ENCODE results near the gene PKD1L1.

Gene PKD1L1

GRCh38 chr7:47873762-47874161 is 74.5 kb downstream of the PKD1L1 start:
- DNase-seq, result no peak

- DNase-seq, result no peak
Observed at GRCh38 chr7:47867286-47867685, 81.0 kb downstream of the PKD1L1 start.

- DNase-seq, result no peak
Observed at GRCh38 chr7:47866120-47866519, 82.1 kb downstream of the PKD1L1 start.

DNA sequence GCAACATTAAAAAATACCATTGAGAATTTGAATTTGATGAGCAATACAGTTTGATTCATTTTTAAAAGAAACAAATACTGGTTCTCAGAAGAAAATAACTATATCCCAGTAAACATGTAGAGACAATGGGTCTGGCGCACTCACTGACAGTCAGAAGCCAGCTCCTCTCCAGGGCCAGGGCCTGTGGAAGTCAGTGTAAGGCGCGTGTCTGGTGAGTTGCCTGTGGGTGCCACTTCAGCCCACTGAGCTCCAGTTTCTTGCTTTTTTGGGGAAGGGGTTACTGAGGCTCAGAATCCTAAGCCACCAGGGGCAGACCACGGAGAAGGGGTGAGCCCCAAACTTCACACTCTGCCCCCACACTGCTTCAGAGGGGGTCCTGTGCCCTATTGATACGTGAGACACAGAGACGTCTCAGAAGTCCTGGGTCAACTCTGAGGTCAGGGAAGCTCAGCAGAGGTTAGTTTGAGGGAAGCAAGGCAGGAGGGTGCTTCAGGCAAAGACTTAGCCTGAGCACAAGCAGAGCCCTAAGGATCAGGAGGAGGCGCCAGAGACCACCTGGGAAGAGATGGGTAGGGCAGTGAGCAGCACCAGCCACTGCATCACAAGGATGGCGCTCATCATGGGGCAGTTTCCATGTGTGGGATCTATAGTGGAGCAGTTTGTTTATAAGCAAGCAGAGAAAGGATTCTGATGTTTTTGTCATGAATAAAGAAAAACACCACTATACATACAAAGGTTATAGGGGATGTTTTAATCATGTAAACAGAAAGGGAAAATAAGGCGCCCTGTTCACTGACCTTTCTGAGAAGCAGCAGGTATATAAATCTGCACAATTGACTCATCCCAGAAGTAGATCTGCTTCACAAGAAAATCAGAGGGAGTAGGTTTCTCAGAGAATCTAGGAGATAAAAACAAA is 95.7 kb downstream of the PKD1L1 start:
- no peak for DNase-seq

DNA sequence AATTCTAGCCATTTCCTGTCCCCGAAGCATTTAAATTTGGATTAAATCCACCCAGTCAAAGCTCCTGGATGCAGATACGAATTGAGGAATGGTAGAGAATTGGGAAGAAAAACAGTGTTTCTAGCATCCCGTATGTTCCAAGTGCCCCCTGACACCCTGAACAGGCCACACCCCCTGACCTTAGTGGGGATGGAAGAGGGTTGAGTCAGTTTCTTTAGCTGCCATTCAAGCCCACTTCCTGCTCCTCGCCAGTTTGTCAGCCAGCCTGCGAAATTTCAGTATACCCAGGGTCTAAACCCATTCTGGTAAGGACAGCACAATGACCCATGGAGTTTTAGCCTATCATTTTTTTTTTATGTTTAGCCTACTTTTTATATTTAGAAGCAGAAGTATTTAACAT is 101.1 kb downstream of the PKD1L1 start:
- DNase-seq, result no peak

DNA sequence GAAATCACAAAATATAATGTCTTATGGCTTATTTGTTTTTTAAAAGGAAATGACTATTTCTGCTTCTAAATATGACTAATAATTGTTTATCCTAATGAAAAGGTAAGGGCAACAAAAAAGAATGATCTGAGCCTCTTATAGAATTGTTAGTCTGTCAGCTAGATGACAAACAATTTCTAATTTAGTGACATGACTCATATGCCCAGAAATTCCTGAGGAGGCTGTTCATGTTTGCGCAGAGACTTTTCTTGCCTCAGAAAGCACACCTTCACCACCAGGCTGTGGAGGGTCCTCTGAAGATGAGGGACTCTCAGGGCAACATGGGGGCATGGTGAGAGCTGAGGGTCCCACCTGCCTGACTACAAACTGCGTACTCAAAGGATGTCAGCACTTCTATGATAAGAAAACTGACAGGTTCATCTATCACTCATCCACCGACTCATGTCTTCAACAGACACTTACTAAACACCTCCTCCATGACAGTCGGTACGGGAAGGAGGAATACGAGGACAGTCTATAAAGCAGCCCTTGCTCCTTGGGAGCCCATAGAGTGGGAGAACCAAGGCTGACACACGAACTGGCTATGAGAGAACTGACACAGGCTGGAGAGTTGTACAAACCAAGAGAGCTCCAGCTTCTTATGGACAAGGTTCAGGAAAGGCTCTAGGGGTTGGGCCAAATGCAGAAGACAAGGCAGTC is 102.0 kb downstream of the PKD1L1 start:
- no peak for DNase-seq

- no peak for DNase-seq
Observed at GRCh38 chr7:47844311-47844710, 104.0 kb downstream of the PKD1L1 start.

GRCh38 chr7:47843291-47843690 is 105.0 kb downstream of the PKD1L1 start:
- DNase-seq, result no peak

DNA sequence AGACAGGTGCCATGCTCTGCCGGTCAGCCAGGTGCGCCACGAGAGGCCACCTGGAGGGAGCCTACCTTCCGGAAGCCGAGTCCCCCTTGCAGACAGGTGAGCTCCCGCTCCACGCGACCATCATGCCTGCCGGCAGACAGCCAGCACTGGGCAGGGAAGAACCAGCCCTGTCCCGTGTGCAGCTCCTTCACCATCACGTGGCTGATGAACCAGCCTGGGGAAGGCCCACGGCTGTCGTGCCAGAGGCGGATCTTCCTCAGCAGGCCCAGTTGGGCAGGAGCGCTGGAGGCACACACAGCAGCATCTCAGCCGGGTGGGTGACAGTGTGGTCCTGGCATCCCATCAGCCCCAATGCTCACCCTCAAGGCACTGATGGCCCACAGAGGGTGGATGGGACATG is 108.9 kb downstream of the PKD1L1 start:
- no peak for DNase-seq

DNA sequence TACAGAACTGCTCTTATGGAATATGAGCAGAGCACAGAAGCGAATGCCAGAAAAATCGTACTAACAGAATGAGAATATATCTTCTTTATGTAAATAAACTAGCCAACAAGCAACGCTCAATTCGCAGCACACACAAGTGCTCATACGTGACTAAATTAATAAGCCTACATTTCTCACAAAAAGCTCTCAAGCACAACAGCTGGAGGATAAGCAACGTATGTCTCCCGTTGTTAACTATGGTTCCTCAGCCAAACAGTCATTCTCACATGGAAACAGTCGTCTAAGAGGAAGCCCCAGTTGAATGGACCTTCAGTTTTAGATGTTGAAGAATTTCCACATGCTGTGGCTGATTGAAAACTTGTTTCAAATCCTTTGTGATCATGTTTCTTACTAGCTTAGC is 110.4 kb downstream of the PKD1L1 start:
- DNase-seq, result no peak

DNA sequence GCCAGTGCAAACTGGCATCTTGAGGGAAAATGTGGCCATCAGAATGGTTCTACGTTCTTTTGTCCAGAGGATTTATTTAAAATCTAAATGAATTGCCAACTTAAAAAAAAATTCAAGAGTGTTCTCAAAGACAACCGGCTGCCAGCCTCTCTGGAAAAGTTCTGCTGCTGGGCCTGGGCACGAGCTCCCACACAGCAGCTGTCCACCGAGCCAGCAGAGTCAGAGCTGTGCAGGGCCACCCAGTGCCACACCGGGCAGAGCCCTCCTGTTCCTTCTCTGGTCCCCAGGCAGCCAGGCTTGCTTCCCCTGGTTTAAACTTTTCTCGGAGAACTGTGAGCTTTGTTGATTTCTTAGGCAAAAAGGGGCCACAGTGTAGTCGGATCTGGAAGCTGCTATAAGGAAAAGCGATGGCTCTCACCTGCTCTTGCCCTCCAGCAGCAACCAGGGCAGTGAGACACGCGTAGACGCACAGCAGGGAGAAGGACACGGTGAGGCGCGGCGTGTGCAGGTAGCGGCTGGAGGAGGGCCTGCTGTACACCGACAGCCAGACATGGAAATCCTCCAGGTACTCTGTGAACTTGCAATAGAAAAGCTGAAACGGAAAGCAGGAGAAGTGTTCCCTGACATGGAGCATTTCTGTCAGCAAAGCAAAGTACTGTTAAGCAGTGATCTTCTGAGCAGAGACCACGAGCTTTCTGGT is 111.6 kb downstream of the PKD1L1 start:
- DNase-seq, result no peak

DNA sequence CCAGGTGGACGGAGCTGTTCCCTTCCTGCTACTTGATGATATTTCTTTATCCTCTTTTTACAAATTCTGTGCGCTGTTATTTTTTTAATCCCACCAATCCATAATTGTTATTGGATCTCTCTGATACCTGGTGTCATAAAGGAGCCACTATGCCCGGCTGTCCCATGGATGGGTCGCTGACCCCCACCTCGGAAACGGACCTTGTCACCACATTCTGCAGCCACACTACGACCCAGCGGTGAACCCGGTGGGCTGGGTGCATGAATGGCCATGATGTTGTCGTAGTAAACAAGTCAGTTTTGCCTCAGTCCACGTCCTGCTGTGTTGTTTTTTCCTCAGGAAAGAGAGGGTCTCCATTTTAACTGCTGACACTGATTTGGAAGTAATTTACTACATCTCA is 112.2 kb downstream of the PKD1L1 start:
- DNase-seq, result no peak

- DNase-seq, result no peak
Observed at GRCh38 chr7:47833211-47833610, 115.1 kb downstream of the PKD1L1 start.

DNA sequence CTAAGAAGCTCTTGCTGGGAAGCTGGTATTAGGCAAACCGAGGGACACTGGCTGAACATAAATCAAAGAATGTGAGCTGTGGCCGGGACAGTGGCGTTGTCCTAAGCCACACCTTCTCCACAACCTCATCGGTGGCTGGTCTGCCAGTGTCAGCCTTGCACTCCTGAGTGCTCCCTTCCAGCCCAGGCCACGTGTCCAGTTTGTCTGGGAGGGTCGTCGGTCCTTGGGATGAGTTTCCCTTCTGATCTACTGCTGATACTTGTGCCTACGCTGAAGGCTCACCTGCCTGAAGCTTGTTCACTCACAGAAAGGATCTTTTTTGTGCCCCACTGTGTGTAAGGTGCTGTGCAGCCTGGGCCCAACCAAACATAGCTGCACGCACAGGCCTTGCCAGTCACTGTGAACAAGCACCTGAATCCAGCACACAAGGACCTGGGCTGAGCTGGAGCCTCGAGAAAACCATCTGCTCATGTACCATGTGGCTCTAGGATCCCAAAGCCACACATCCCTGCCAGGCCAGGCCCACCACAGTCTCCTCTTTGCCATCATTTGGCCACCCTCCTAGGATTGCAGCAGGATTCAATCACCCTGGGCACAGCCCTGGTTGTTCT is 116.1 kb downstream of the PKD1L1 start:
- no peak for DNase-seq

GRCh38 chr7:47830015-47830414 is 118.3 kb downstream of the PKD1L1 start:
- DNase-seq, result no peak

DNA sequence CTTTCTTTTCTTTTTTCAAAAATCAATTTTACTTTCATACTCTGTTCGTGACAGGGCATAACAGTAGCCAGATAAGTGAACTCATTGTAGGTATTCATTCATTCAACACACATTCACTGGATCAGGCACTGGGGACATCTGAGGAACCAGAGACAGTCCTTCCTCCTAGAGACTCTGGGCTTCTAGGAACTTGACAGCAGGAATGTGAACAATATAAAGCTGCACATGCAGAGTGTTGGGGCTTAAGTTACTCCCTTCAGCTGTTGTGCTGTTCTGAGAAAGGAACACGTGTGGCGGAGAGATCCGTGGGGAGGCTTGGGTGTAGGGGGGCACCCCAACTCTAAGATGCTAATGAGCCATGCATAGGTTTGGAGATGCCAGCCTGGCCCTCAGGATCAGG is 120.4 kb downstream of the PKD1L1 start:
- no peak for DNase-seq

GRCh38 chr7:47827351-47827756 is 120.9 kb downstream of the PKD1L1 start:
- no peak for DNase-seq

- DNase-seq, result no peak
Observed at GRCh38 chr7:47826754-47827153, 121.5 kb downstream of the PKD1L1 start.

DNA sequence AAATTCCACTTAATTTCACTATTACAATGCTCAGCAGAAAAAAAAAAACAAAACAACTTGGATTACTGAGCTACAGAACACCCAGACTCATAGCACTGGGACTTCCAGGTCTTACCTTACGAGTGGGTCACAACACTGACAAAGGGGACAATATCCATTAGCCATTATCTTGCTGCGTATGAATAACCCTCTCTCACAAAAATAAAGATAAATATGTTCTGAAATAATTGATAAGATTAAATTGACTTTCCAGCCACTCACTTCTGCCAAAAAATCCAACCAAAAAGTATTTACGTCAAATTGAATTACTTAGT is 128.7 kb downstream of the PKD1L1 start:
- DNase-seq, result no peak

DNA sequence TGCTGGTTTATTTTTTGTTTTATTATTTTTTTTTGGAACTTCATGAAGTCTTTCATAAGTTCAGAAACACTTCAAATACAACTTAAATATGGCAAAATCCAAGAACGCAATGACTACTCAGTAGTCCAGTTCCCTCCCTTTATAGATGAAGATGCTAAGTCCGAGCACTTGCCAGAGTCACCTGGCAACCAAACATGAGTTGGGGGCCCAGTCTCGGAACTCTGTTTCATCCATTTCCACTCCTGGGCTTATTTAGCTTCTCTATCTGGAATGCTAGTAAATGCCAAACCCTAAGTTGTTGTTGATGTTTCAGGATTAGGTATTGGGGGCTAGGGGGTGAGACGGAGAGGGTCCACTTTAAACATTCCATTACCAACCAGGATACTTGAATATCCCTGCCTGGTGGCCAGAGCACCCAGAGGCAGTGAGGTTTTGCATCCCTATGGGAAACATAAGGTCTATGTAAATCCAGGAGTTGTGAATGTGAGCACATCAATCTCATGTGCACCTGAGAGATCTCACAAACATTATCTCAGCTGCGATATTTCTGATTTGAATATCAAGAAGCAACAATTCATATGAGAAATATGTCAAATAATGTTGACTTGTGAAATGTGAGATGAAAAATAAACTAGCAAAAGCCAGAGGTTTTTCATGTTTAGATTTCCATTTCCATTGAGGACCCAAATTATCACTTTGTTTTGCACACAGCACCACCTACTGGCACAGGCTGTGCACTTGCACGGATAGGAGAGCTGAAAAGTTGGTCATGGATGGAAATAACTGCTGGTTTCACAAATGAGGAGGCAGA is 129.3 kb downstream of the PKD1L1 start:
- DNase-seq, result peak in 1 of 2 donors; percentile 71

GRCh38 chr7:47817917-47818316 is 130.3 kb downstream of the PKD1L1 start:
- no peak for DNase-seq

- DNase-seq, result no peak
Observed at GRCh38 chr7:47816647-47817046, 131.6 kb downstream of the PKD1L1 start.

DNA sequence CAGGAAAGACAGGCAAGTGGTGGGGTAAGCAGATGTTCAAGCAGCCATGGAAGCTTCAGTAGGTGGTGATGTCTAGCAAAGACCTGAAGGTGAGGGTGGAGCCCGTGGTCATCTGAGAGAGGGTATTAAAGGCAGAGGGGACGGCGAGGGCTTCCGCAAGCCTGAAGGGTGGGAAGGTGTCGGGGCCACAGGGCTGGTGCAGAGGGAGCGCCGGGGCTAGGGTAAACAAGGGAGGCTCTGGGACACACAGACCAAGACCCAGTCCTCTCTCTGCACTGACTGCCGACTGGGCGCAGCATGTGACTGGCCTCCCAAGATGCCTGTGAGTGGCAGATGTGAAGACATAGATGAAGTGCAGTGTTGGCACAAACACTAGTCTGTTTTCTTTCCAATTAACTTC is 132.4 kb downstream of the PKD1L1 start:
- no peak for DNase-seq

Measured in bone marrow (tissue), 2 donors.